ENCODE results near the gene ZBTB20. TPM values are rescaled to one million over a fixed set of nuclear protein-coding genes. Genes with fewer than 3 reads are reported as not detected.

ZBTB20 gene
- total RNA-seq, 1 experiment from 2014 or later, result 2.5 TPM

- DNase-seq (ENCODE audit: low read depth), result no peak
These were observed 272.5 kb downstream of the ZBTB20 start for GRCh38 chr3:114874522-114874971.

- no peak for DNase-seq (ENCODE audit: low read depth)
These were observed 273.5 kb downstream of the ZBTB20 start for GRCh38 chr3:114873591-114873990.

- DNase-seq (ENCODE audit: low read depth), result no peak
These were observed 274.5 kb downstream of the ZBTB20 start for GRCh38 chr3:114872588-114872987.

- no peak for DNase-seq (ENCODE audit: low read depth)
These were observed 275.0 kb downstream of the ZBTB20 start for GRCh38 chr3:114872050-114872449.

GRCh38 chr3:114867835-114868503 lies 279.1 kb downstream of the ZBTB20 start:
- no peak for DNase-seq (ENCODE audit: low read depth)

GRCh38 chr3:114867359-114867758 lies 279.7 kb downstream of the ZBTB20 start:
- DNase-seq (ENCODE audit: low read depth), result no peak

GRCh38 chr3:114866430-114866829 lies 280.7 kb downstream of the ZBTB20 start:
- DNase-seq (ENCODE audit: low read depth), result no peak

GRCh38 chr3:114864970-114865369 lies 282.1 kb downstream of the ZBTB20 start:
- DNase-seq (ENCODE audit: low read depth), result no peak

GRCh38 chr3:114863848-114864247 lies 283.2 kb downstream of the ZBTB20 start:
- no peak for DNase-seq (ENCODE audit: low read depth)

GRCh38 chr3:114861666-114862065 lies 285.4 kb downstream of the ZBTB20 start:
- no peak for DNase-seq (ENCODE audit: low read depth)

- no peak for DNase-seq (ENCODE audit: low read depth)
These were observed 286.6 kb downstream of the ZBTB20 start for GRCh38 chr3:114860531-114860930.

GRCh38 chr3:114858329-114858728 lies 288.8 kb downstream of the ZBTB20 start:
- no peak for DNase-seq (ENCODE audit: low read depth)

GRCh38 chr3:114857299-114857701 lies 289.8 kb downstream of the ZBTB20 start:
- no peak for DNase-seq (ENCODE audit: low read depth)

GRCh38 chr3:114856835-114857234 lies 290.3 kb downstream of the ZBTB20 start:
- no peak for DNase-seq (ENCODE audit: low read depth)

- DNase-seq (ENCODE audit: low read depth), result no peak
These were observed 291.2 kb downstream of the ZBTB20 start for GRCh38 chr3:114855839-114856238.

- DNase-seq (ENCODE audit: low read depth), result no peak
These were observed 294.1 kb downstream of the ZBTB20 start for GRCh38 chr3:114852966-114853365.

GRCh38 chr3:114850898-114851297 lies 296.2 kb downstream of the ZBTB20 start:
- no peak for DNase-seq (ENCODE audit: low read depth)

- DNase-seq (ENCODE audit: low read depth), result no peak
These were observed 298.3 kb downstream of the ZBTB20 start for GRCh38 chr3:114848643-114849350.

GRCh38 chr3:114848082-114848481 lies 299.0 kb downstream of the ZBTB20 start:
- no peak for DNase-seq (ENCODE audit: low read depth)

GRCh38 chr3:114847564-114847963 lies 299.5 kb downstream of the ZBTB20 start:
- DNase-seq (ENCODE audit: low read depth), result no peak

GRCh38 chr3:114846779-114847178 lies 300.3 kb downstream of the ZBTB20 start:
- DNase-seq (ENCODE audit: low read depth), result no peak

- DNase-seq (ENCODE audit: low read depth), result no peak
These were observed 300.8 kb downstream of the ZBTB20 start for GRCh38 chr3:114846252-114846651.

GRCh38 chr3:114841515-114841914 lies 305.6 kb downstream of the ZBTB20 start:
- no peak for DNase-seq (ENCODE audit: low read depth)

All from Daoy (cell line).